GM10266 (cell line): ENCODE data around the gene AMZ1.

Experiments
- DNase-seq: peaks from one replicate; pipeline ENCODE4 v3.0.0; 2012; ENCODE audit errors: extremely low spot score
- CTCF ChIP-seq: IDR thresholded peaks from 2 replicates; pipeline ENCODE4 v1.5.1; 2012; ENCODE audit warnings: mild to moderate bottlenecking, low read depth; ENCODE audit not compliant: control insufficient read depth, insufficient read depth; ENCODE audit errors: missing control alignments

The AMZ1 gene

GRCh38 chr7:2651847-2652735 is 35.9 kb upstream of the AMZ1 start:
- TF ChIP-seq CTCF, result no peak
- DNase-seq, result no peak

DNA sequence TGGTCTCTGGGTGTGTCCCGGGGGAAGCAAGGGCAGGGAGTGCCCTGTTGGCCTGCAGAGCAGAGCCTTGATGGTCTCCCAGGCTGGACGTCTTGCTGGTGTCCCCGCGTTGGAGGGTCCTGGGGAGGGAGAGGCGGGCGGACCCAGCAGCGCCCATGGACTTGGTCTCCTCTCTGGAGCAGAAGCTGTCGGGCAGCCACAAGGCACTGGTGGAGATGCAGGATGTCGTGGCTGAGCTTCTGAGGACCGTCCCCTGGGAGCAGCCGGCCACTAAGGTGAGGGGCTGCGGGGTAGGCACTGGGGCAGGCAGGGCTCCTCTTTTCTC is 35.3 kb upstream of the AMZ1 start:
- no peak for DNase-seq
- no peak for TF ChIP-seq CTCF

GRCh38 chr7:2654059-2654458 is 33.9 kb upstream of the AMZ1 start:
- no peak for DNase-seq
- TF ChIP-seq CTCF, result no peak

- no peak for TF ChIP-seq CTCF
- no peak for DNase-seq
Observed at GRCh38 chr7:2655870-2656614, 32.0 kb upstream of the AMZ1 start.

DNA sequence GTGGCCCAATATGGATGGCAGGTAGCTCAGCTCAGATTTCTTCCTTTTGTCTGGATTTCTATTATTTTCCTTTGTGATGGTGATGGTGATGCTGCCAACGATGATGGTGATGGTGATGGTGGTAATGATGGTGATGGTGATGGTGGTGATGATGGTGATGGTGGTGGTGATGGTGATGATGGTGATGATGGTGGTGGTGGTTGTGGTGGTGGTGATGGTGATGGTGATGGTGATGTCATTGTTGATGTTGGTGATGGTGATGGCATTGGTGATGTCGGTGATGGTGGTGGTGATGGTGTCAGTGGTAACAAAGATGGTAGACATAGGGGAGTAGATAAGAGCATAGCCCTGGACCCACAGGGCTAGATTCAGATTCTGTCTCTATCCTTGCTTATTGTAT is 30.8 kb upstream of the AMZ1 start:
- no peak for DNase-seq
- no peak for TF ChIP-seq CTCF

- no peak for TF ChIP-seq CTCF
- no peak for DNase-seq
Observed at GRCh38 chr7:2657920-2658671, 29.9 kb upstream of the AMZ1 start.

DNA sequence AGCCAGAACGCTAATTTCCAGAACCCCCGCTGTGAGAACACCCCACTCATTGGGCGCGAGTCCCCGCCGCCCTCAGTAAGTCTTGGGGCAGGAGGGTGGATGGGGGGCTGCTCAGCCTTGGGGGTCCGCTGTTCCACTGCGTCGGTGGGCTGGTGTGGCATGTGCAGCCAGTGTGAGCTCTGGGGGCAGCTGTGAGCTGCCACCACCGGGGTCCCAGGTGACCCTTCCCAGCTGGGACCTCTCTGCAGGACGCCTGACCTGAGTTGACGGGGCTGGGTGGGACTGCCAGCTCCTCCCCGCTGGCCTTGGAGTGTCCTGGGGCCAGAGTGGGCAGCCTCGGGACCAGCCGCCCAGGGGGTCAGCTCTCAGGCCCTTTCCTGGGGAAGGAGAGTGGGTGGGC is 29.1 kb upstream of the AMZ1 start:
- DNase-seq, result no peak
- no peak for TF ChIP-seq CTCF
